ENCODE measurements around the gene BRSK1.

DNA sequence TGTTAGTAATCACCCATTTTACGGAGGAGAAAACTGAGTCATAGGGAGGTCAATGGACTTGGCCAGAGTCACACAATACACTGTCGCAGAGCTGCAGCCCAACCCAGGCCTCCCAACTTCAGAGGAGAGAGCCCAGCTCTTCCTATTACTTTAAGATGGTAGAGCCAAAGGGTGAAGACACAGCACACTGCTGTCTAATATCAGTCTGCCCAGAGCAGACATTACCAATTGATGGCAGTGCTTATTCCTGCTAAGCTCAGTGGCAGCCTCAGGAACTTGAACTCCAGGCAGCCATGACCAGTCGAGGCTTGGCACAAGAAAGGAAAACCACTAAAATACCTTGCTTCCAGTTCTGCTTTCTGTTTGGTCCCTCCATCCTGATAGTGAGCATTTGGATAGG lies 22.9 kb downstream of the BRSK1 start:
- TF ChIP-seq, protein P1, sequence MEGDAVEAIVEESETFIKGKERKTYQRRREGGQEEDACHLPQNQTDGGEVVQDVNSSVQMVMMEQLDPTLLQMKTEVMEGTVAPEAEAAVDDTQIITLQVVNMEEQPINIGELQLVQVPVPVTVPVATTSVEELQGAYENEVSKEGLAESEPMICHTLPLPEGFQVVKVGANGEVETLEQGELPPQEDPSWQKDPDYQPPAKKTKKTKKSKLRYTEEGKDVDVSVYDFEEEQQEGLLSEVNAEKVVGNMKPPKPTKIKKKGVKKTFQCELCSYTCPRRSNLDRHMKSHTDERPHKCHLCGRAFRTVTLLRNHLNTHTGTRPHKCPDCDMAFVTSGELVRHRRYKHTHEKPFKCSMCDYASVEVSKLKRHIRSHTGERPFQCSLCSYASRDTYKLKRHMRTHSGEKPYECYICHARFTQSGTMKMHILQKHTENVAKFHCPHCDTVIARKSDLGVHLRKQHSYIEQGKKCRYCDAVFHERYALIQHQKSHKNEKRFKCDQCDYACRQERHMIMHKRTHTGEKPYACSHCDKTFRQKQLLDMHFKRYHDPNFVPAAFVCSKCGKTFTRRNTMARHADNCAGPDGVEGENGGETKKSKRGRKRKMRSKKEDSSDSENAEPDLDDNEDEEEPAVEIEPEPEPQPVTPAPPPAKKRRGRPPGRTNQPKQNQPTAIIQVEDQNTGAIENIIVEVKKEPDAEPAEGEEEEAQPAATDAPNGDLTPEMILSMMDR (IDR thresholded peaks at IDR 0.05 in 8 of 11, conservative IDR thresholded peaks at IDR 0.05 in 3 of 11): no peak
- no peak for TF ChIP-seq POLR2AphosphoS5 (IDR thresholded peaks at IDR 0.05)
